22Rv1 (cell line): ENCODE data around the gene APOC3.

ENCODE experiments used
- ZFX ChIP-seq: fragments of 450-650 bp; IDR thresholded peaks from 2 replicates; pipeline ENCODE4 v1.6.1; 2017; ENCODE audit warnings: antibody characterized with exemption, borderline replicate concordance
- TF ChIP-seq, protein P1 (sequence below): fragments of 450-650 bp; IDR thresholded peaks from 2 replicates; pipeline ENCODE4 v1.5.1; 2017; ENCODE audit warnings: mild to moderate bottlenecking

- TF ChIP-seq, protein P1, sequence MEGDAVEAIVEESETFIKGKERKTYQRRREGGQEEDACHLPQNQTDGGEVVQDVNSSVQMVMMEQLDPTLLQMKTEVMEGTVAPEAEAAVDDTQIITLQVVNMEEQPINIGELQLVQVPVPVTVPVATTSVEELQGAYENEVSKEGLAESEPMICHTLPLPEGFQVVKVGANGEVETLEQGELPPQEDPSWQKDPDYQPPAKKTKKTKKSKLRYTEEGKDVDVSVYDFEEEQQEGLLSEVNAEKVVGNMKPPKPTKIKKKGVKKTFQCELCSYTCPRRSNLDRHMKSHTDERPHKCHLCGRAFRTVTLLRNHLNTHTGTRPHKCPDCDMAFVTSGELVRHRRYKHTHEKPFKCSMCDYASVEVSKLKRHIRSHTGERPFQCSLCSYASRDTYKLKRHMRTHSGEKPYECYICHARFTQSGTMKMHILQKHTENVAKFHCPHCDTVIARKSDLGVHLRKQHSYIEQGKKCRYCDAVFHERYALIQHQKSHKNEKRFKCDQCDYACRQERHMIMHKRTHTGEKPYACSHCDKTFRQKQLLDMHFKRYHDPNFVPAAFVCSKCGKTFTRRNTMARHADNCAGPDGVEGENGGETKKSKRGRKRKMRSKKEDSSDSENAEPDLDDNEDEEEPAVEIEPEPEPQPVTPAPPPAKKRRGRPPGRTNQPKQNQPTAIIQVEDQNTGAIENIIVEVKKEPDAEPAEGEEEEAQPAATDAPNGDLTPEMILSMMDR, result no peak
- TF ChIP-seq ZFX, result no peak
Measured at GRCh38 chr11:116825434-116825833, 4.3 kb upstream of the APOC3 start.
